Stimulated activated CD4-positive, alpha-beta T cell treated with anti-CD3 and anti-CD28 coated beads, Interleukin-4, amount 100 ng/mL, for 1 hour (primary cell): ENCODE results near the gene KCNMA1.

ENCODE experiments used
- DNase-seq: peaks from one replicate; pipeline ENCODE4 v3.0.0-alpha.2; 2020

The KCNMA1 gene

DNA sequence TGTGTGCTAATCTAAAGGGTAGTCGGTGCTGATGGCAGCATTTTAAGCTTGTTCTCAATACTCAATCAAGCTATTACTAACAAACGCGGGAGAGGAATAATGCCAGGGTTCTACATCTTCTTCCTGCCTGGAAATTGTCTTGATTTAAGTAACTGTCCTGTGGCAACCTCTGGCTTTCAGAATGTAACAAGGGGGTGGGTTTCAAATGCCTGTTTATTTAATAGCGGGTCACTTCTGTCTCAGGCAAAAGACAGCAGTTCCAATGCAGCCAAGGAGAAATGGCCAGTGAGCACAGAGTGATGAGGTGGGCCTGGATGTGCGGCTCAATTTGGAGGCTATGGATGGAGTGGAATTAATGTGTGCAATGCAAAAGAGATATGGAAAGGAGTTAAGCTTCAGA lies 692.4 kb downstream of the KCNMA1 start:
- DNase-seq: no peak

DNA sequence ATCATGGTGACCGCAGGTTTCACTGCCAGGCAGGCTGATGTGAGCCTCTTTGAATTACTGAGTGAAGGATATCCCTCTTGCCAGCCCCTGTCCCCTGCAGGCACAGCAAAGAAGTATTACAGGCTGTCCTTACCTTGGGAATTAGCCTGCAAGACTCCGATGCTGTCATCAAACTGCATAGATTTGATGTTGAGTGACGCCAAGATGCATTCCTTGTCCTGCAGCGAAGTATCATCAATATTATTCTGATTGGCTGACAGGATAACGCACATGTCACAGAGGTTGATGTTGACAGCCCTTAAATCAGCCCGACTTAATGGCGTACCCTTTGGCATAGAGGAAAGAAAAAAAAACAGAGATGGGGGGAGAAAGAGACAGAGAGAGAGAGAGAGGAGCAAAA lies 693.0 kb downstream of the KCNMA1 start:
- DNase-seq: no peak

DNA sequence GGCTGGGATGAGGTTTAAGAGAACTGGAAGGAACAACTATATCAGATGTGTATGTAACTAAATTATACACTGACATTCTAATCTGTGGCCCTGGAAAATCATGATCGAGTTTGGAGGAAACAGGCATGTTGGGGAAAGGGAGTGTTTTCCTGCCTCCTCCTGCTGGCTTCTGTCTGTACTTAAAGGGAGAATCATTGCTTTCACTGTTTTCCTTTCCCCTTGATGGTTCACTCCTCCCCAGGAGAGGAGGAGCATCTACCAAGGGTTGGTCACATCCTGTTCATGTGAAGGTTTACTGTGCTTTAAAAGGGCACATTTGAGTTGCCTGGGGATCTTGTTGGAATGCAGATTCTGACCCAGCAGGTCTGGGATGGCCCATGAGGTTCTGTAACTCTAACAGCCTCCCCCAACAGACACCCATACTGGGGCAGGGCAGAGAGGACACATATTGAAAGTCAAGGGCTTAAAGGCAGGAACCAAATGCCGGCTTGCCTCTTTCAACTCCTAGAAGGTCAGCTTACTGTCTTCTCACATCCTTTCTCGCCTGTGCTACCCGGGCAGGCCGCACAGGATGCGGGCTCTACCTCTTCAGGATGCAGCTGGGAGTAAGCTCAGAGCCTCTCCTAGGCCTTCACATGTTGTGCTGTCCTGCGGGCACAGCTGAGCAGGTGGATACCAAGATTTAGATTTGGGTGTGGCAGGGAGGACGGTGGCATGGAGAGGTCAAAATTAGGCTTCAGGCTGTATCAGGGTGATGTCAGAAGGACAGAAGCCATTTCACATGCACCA lies 694.8 kb downstream of the KCNMA1 start:
- DNase-seq: no peak

DNA sequence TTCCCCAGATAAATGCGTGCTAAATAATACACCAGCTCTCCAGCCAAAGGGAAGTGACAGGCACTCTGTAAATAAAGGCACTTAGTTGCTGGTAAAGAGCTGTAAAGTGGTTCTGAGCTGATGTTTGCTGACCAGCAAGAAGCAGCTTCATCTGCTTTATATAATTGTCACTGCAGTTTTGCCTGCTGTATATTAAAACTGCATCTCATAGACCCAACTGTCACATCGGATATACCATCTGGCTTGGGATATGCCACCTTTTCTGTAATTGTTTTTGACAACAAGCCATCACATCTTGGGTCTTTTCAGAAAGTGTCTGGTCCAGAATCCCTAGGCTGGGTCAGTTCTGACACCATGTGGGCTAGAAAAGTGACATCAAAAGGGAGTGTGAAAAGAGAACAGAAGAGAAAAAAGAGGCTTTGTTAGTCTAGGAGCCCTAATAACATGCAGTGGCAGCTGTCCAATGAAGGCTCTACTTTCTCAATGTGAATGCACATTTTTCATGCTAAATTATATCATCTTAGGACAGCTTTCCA lies 697.6 kb downstream of the KCNMA1 start:
- DNase-seq: no peak

DNA sequence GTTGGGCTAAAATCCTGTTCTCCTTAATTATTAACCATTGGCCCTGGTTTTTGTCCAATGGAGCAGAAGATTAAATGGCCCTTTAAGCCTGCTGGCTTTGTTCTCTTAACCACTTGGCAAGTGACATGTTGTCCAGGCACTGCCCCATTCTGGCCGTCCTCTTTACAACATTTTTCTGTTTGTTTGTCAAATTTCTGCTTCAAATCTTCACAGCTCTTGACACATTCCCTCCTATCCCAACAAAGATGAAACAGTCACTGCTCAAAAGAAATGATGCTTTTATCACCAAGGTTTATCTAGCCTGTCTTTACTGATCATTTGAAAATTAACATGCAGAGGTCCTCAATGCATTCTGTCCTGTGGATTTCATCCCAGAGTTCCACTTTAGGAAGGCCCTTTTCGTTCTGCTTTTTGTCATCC lies 700.4 kb downstream of the KCNMA1 start:
- DNase-seq: no peak

DNA sequence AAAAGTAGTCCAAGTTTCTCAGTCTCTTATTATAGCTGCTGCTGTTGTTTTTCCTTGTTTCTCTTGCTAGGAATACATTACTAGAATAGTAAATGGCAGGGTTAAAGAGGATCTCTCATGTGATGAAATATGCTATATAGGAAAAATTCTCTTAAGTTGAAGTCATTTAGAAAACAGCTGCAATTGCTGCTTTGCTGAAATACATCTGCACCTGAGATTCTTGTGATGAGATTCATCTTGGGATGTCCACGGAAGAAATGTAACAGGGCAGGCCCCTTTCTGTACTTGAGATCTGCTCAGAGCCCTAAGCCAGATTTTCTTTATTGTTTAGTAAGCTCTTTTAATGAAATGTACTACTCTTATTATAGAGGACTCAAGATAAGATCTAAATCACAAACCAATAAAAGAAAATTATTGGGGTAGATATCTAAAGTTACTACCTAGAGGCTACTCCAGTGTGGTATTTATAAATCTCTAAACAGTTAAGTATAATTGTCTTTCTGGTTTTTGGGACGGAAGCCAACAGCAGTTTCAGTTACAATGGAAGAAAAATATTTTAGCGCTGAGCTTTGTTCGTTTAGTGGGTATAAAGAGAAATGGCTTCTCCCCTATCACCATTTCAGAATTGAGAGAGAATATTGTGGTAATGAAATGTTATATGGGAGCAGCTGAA lies 701.5 kb downstream of the KCNMA1 start:
- no peak for DNase-seq

DNA sequence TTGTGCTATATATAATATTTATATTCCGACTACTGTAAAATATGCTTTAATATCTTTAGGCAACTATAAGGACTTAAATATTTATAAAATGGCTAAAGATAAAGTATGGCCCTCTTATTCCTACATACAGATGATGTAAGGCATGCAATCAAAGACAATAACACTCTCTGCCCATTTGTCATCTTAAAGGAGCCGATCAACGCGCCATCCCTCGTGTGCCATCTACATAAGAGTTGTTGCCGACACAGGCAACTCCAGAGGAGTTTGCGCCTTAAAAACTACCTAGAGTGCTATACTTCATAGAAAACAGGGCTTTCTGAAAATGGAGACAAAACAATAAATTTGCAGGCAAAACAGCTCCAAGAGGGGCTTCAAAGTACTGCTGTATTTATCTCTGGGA lies 709.0 kb downstream of the KCNMA1 start:
- no peak for DNase-seq

DNA sequence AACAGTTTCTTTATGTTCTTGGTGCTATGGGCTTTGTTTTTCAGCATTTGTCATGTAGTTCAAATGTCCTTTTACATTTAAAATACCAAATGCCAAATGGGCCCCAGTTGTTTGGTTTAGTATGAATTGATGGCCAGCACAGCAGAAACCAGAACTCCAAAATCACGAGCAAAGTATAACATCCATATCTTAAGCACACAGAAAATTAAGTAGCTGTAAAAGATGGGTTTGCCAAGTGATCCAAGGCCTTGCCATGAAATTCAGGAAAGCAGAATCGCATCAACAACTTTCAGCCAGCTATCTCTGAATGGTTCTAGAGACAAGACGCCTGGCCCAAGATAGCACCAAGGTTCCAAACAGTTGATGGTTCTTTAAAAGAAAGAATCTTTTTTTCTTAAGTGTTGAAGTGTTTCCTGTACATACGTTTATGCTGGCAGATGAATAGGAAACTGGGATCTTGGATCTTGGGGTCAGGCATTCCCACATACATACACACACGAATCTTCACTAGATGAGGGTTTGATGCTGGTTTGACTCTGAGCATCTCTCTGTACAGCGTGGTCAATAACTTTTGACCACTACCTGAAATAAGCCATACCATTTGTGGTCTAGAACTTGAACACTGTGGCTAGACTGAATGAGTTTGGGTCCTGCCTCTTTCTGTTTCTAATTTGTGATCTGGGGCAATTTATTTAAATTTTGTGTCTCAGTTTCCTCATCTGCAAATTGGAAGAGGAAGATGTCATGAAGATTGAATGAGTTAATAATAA lies 711.8 kb downstream of the KCNMA1 start:
- no peak for DNase-seq

DNA sequence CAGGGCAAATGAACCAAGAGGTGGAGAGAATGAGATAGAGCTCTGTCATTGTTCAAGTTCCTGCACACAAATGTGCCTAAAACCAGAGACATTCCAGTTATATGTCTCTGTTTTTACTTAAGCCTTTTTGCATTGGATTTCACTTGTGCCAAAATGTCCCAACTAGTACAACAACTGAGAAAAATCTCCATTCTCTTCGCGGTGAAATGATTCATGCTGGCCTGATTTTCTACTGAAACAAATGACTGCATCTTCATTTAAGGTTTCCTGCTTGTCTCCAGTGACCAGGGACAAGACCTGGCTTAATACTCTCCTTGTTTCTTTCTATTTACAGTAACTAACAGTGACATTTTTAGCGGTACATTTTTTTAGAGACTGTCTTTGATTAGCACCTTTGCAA lies 714.9 kb downstream of the KCNMA1 start:
- DNase-seq: no peak

DNA sequence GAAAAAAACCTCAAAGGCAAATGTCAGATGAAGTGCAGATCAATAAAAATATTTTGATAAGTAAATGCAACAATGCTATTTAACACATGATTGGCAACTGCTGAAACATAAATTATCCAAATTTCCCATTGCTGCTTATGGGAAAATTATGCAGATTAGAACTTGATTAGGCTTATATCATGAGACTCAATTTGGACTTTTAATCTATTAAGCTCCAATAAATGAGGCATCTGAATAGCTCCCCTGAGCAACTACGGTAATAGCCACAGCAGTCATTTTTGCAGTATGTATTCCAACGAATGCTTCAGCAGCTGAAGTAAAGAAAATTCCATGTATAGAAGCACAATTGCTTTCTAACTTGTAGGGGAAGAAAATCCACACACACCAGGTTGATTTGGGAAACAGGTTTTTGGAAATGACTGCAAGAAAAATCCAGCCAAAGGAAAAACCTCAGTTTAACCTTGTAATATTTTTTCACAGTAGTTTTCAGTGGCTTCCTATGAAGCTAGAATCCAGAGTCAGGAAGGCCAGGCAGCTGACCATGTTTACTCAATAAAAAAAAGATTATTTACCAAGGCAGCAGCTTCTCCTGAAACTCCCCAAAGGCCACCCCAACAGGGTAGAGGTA lies 716.1 kb downstream of the KCNMA1 start:
- no peak for DNase-seq

DNA sequence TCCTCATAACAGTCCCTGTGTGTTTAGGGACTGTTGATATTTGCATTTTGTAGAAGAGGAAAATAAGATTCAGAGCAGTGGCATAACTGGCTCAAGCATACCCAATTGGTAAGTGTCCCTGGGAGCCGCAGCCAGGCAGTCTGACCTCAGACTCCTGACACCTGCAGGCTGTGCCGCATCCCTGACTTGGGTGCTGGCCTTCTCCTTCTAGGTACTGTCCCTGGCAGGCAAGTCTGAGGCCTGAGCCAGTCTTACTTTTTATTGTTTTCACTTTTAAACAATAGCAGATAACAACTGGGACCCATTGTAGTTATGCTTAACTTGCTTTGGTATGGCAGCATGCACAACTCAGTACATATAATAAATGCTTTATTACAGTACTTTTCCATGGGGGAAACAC lies 717.0 kb downstream of the KCNMA1 start:
- no peak for DNase-seq

DNA sequence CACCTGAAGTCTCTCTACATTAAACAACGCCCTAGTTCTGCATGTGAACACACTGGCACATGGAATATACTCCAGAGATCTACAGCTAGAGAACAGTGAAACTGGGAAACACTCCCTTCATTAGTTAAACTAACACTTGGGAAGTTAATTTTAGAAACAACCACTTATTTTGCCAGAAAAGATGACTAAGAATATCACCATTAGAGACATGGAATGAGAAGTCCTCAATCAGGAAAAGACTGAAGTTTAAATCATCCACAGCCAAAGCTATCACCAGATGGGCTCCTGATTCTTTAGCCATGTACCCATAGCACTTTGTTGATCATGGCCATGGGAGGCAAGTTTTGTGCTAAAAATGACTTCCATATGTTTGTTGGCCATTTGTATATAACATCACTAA lies 719.5 kb downstream of the KCNMA1 start:
- no peak for DNase-seq

DNA sequence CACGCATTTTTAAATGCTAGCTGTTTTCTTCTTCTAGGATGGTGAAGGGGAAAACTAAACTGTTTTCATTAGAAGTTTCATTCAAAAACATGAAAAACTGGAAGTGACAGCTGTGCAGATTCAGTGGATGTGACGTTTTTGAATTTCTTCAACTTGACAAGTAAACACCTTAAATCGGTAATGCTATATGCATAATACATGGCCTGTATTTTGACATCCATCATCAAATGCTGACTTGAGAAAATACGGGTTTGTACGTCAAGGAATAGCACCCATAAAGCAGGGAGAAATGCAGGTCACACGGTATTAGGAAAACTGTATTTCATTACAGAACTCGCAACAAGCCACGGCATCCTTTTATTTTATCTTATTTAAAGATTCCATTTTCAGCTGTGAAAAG lies 720.5 kb downstream of the KCNMA1 start:
- no peak for DNase-seq

DNA sequence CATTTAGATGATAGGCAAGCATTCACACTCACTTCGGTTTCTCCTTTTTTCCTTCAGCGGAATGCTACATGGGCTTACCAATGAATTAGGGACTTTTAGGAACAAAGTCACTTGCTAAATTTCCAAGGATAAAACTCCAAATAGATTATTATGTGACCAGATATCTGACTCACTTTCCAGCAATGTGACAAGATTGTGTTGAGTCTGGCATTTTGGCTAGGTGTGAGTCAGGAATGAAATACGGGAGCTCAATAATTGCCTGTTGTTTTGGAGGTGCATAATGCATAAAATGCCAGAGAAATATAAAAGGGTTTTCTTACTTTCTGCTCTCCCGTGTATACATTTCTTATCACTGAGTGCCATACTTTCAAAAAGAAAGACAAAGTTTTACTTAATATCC lies 721.1 kb downstream of the KCNMA1 start:
- DNase-seq: no peak

DNA sequence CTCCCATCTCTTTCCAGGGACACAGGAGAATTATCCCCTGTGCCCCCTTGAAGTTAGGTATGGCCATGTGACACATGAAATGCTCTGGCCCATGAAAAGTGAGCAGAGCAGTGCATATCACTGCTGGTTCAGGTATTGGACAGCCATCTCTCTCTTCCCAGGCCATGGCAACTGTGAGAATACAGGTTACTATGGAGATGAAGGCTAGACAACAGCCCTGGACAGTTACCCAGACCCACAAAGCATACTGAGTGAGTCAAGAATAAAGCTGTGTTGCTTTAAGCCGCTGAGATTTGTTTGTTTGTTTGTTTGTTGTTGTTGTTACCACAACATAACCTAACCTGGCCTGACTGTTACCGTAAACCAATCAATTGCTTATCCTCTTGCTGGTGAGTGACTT lies 722.3 kb downstream of the KCNMA1 start:
- DNase-seq: no peak

DNA sequence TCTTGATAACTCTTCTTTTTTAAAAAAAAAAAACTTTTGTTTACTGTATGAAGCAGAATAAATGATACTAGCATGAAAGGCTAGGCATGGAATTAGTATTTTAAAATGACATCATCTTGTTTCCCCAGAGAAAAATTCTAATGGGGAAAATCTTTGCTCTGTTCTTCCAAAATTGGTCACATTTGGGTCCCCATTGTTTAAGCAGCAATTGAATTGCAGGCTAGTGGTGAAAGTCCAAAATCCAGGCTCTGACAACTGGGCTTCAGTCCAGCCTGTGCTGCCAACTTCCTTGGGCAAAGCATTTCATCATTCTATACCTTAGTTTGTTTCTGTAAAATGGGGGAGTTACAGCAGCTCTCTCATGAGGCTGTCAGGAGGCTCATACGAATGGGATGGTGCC lies 726.4 kb downstream of the KCNMA1 start:
- DNase-seq: no peak

DNA sequence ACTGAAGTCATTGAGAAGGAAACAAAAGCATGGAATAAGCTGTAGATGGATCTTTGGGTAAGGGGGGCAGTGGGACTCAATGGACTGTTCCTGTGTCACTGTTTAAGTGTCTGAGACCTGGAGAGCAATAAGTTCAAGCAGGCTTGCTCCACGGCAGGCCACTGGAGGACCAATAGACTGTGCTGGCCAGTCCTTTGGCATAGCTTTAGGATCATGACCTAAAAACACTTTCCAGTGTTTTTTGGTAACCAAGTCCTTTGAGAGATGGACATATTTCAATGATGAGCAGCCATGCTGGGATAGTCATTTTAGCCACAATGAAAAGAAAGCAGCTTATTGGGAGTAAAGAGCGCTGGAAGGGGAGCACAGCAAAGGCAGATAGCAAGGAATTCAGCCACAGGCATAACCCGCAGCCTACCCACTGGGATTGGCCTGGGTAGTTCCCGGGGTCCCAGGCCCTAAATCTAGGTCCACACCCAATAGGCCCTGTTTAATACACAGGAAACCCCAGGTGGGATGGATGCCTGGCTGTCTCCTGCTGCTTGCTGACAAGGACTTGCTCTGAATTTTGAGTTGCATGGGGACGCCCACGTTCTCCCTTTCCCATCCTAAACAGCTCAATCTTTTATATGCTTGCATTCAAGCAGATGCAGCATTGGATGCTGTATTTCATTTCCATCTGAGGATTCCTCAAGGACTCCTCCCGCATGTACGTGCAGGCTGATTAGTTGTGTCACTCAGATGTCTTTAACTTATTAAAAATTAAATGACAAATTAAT lies 727.2 kb downstream of the KCNMA1 start:
- no peak for DNase-seq

DNA sequence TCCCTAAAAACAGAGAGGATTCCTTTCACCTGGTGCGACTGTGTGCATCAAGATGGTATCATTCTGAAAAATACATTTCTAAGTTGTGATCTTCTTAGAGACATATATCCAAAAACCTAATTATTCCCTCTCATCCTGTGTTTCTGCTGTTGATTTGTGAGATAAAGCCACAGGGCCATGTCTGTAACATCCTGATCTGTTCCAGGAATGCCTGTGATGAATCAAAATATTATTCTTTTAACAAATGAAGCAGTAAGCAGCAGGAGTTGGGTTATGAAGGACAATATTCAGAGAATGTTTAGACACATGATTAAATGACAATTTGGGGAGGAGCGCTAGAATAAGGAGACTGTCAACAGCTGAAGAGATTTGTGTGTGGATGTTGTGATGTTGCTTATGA lies 731.4 kb downstream of the KCNMA1 start:
- DNase-seq: no peak

DNA sequence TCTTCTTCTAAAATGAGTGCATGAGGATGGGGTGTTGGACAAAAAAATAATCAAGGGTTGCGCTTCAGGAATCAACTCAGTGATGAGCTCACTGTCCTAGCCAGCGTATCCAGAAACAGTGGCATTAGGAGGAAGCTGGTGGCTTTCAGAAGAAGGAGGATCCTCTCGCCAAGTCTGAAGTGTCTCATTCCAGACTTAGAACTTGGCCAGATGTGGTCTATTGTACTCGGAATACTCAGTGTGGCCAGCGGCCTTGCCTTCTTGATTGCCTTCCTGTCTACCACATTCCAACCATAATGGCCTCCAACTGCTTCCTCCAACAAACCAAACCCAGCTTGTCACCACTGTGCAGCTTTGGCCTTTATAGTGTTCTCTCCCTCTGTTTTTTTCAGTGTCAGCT lies 732.4 kb downstream of the KCNMA1 start:
- DNase-seq: no peak

DNA sequence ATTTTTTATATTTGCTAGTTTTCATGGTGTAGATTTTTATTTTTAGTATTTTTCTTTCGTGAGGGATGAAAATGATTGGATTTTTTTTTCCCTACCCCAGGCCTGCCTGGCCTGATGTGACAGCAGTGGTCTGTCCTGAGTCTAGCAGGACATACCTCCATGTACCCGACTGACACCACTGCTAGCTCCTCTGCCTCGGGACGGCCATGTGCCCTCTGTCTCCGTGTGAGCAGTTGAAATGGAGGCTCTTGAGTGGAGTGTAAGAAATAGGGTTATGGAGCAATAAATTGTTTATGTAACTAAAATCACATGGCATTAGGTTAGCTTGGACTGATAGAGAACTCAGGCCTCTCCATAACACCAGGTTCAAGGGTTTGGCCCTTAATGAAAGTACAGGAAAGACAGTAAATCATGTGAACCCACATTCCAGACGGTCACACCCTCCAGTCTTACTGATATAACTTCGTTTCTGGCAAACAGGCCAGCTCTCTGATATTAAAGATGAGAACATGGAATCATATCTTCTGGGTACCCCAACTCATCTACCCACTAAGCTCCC lies 734.1 kb downstream of the KCNMA1 start:
- no peak for DNase-seq

DNA sequence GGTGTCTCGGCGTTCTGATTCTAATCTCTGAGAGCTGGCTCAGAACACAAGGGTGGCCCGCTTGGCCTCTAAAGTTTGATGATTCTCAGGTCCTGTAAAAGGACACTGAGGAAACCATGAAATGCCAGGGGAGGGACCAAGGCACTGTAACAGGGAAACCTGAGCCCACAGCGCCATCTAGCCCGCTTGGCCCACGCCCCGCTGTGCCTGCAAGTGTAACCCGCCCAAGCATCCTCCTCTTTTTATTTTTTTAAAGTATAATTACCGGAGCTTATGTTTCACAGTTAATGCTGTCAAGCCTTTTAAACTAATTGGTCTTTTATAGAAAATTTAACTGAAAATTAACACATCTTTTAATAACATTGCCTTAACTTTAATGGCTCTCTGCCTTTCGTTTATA lies 734.7 kb downstream of the KCNMA1 start:
- DNase-seq: no peak

DNA sequence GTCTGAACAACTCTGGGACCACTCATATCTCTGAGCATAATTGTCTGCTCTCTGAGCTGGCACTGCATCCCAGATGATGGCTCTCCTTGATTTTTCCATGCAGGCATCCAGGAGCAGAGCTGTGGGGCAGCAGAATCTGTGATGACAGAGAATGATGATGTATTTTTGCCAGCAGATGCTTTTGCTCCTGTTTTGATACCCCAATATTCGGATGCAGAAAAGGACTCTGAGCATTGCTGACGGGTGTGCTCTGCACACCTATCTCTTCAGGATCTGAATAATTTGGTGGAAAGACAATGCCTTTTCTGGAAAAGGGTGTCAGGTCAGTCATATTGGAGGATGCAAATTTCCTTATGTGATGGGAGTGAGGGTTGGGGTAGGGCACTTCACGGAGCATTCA lies 735.9 kb downstream of the KCNMA1 start:
- no peak for DNase-seq
